ENCODE measurements around the gene SORBS1.

GRCh38 chr10:95475827-95476468, 85.2 kb downstream of the SORBS1 start:
- TF ChIP-seq, protein P1, sequence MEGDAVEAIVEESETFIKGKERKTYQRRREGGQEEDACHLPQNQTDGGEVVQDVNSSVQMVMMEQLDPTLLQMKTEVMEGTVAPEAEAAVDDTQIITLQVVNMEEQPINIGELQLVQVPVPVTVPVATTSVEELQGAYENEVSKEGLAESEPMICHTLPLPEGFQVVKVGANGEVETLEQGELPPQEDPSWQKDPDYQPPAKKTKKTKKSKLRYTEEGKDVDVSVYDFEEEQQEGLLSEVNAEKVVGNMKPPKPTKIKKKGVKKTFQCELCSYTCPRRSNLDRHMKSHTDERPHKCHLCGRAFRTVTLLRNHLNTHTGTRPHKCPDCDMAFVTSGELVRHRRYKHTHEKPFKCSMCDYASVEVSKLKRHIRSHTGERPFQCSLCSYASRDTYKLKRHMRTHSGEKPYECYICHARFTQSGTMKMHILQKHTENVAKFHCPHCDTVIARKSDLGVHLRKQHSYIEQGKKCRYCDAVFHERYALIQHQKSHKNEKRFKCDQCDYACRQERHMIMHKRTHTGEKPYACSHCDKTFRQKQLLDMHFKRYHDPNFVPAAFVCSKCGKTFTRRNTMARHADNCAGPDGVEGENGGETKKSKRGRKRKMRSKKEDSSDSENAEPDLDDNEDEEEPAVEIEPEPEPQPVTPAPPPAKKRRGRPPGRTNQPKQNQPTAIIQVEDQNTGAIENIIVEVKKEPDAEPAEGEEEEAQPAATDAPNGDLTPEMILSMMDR (IDR thresholded peaks at IDR 0.05): no peak
- TF ChIP-seq EP300 (IDR thresholded peaks at IDR 0.05; ENCODE audit: low read depth): peak; percentile 4
- TF ChIP-seq POLR2A (IDR thresholded peaks at IDR 0.05): no peak
- TF ChIP-seq POLR2AphosphoS5 (IDR thresholded peaks at IDR 0.05): peak in 1 of 3 donors; percentile 38
